CD4-positive, CD25-positive, alpha-beta regulatory T cell (primary cell): Measurements from ENCODE around the gene RPL41. TPM values are rescaled to one million over a fixed set of nuclear protein-coding genes. Genes with fewer than 3 reads are reported as not detected.
"Not testable (repeated sequence)": the region's sequence is repeated elsewhere in the genome, so short reads cannot be mapped to it uniquely, and the experiment has no call there.

Experiments used
- ATAC-seq, 2 donors: fragments of 150-1000 bp; cut with Tn5 transposase; one replicate each; pipeline ENCODE4 v1.10.0; 2021; ENCODE audit warnings: low read depth in 2 of 2, moderate number of reproducible peaks in 2 of 2, moderate library complexity in 1 of 2
- DNase-seq, 3 donors: peaks; one replicate each; pipeline versions ENCODE4 v3.0.0 to v3.0.0-alpha.2; 2012 to 2022; ENCODE audit warnings: mixed read lengths in 1 of 3
- H3K27ac ChIP-seq: one replicate; pipeline ENCODE4 v1.7.0; 2013; ENCODE audit warnings: mild to moderate bottlenecking, low read length; ENCODE audit not compliant: insufficient read depth, poor library complexity, severe bottlenecking
- H3K27me3 ChIP-seq: one replicate; pipeline ENCODE4 v1.7.0; 2013; ENCODE audit warnings: low read length; ENCODE audit not compliant: control insufficient read depth, insufficient read depth
- H3K36me3 ChIP-seq: one replicate; pipeline ENCODE4 v1.7.0; 2013; ENCODE audit warnings: mild to moderate bottlenecking, low read length, moderate library complexity; ENCODE audit not compliant: control insufficient read depth, insufficient read depth
- H3K4me1 ChIP-seq: 2 replicates; pipeline ENCODE4 v1.7.0; 2013; ENCODE audit warnings: mild to moderate bottlenecking, low read length; ENCODE audit not compliant: insufficient read depth, control insufficient read depth, poor library complexity, severe bottlenecking
- H3K4me3 ChIP-seq: one replicate; pipeline ENCODE4 v1.7.0; 2013; ENCODE audit warnings: low read depth, mild to moderate bottlenecking, low read length, moderate library complexity
- H3K9me3 ChIP-seq, 2 experiments: 1 replicate in 1 of 2; 2 replicates in 1 of 2; pipeline ENCODE4 v1.7.0; 2013; ENCODE audit warnings: low read length in 2 of 2, mild to moderate bottlenecking in 1 of 2, moderate library complexity in 1 of 2; ENCODE audit not compliant: control insufficient read depth in 2 of 2
- H3K27ac Mint-ChIP-seq, 3 donors: one replicate each; pipeline ENCODE4 v1.8.0; 2020 to 2022; ENCODE audit warnings: mild to moderate bottlenecking in 3 of 3, mixed read lengths in 3 of 3, moderate library complexity in 2 of 3
- H3K27me3 Mint-ChIP-seq: one replicate; pipeline ENCODE4 v1.8.0; 2022; ENCODE audit warnings: mild to moderate bottlenecking, mixed read lengths
- H3K36me3 Mint-ChIP-seq: one replicate; pipeline ENCODE4 v1.8.0; 2020; ENCODE audit warnings: mixed read lengths
- H3K4me1 Mint-ChIP-seq, 4 donors: one replicate each; pipeline ENCODE4 v1.8.0; 2020 to 2022; ENCODE audit warnings: mixed read lengths in 4 of 4, mild to moderate bottlenecking in 1 of 4
- H3K4me3 Mint-ChIP-seq, 4 donors: one replicate each; pipeline ENCODE4 v1.8.0; 2020 to 2022; ENCODE audit warnings: mild to moderate bottlenecking in 4 of 4, mixed read lengths in 4 of 4, moderate library complexity in 3 of 4
- H3K9me3 Mint-ChIP-seq, 7 donors: one replicate each; pipeline ENCODE4 v1.8.0; 2020 to 2022; ENCODE audit warnings: mixed read lengths in 7 of 7, mild to moderate bottlenecking in 3 of 7, moderate library complexity in 2 of 7
- polyA plus RNA-seq, 4 donors: library from polyadenylated mRNA; unstranded; fragments of 300-500 nt; fragmentation: Illumina TruSeq; gene quantifications; one replicate each; pipeline ENCODE4 v1.2.3, GENCODE V29; 2021
- total RNA-seq: library from RNA; stranded (reverse); gene quantifications from one replicate; pipeline ENCODE4 v1.2.3, GENCODE V29; 2022

RPL41 gene
- total RNA-seq (4,134 TPM), polyA plus RNA-seq (1,000 to 10,000 TPM; 7,544 to 9,760 (median 8,849) TPM)

DNA sequence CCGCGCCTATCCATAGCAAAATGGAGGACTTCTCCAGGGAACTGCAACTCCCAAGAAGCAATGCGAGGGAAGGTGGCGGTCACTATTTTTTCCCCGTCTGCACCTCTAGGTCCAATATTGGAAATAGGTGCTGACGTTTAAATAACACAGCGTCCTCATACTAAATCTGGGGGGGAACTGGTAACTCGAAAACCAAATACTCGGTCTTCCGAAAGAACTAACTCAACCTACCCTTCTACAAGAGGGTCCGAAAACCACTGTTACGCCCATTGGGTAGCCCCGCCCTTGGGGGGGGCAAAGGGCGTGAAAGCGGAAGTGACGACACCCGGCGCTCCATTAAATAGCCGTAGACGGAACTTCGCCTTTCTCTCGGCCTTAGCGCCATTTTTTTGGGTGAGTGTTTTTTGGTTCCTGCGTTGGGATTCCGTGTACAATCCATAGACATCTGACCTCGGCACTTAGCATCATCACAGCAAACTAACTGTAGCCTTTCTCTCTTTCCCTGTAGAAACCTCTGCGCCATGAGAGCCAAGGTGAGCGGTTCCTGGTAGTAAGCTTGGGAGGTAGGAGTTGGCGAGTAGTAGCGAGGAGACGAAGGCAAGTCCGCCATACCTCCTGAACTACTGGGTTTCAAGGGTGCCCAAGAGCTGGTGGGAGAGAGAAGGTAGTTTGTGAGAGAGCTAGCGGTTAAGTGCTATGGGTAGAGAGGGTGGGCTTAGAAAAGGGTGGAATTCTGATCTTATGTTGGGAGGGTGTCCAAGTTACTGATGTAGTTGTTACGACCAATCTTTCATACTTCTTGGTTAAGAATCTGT, at the start of gene RPL41:
Gene RPL41 (plus strand): TSS at position 367 of the 815 bp plus-strand sequence.
- Mint-ChIP-seq H3K27me3 (peaks cover 4% of the 10 kb centered on the region), H3K36me3 (peaks cover 35% of the 10 kb centered on the region), H3K4me3 (peak within 1 kb of the TSS; percentile 91 to 99 (median 98)), H3K27ac (peak within 1 kb of the TSS; percentile 93 to 99 (median 98)), H3K9me3 (no peaks in the 10 kb centered on the region), H3K4me1 (peaks cover 9 to 41% (median 27%) of the 10 kb centered on the region in 4 donors)
- DNase-seq (peak; percentile 88 to 97 (median 96)), ATAC-seq (peak; percentile 40 to 45)
- Histone ChIP-seq H3K9me3 (no peaks in the 10 kb centered on the region), H3K4me1 (peaks cover 23% of the 10 kb centered on the region), H3K27ac (peak within 1 kb of the TSS; percentile 96), H3K27me3 (no peaks in the 10 kb centered on the region), H3K36me3 (peaks cover 25% of the 10 kb centered on the region), H3K4me3 (peak within 1 kb of the TSS; percentile 94)

DNA sequence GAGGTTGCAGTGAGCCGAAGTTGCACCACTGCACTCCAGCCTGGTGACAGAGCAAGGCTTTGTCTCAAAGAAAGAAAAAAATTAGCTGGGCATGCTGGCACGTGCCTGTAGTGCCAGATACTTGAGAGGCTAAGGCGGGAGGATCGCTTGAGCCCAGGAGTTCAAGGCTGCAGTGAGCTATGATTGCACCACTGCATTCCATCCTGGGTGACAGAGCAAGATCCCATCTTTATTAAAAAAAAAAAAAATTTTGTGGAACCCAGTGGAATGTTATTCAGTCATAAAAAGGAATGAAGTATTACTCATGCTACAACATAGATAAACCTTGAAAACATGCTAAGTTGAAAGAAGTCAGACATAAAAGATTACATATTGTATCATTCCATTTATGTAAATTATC, 44.8 kb upstream of the RPL41 start:
- DNase-seq (no peak), ATAC-seq (no peak)
- Mint-ChIP-seq H3K27ac (no peak overlapping the region), H3K4me3 (no peak overlapping the region), H3K4me1 (no peaks in the 10 kb centered on the region), H3K36me3 (no peaks in the 10 kb centered on the region), H3K9me3 (peaks cover 0 to 1% (median 0%) of the 10 kb centered on the region in 7 donors), H3K27me3 (peaks cover 8% of the 10 kb centered on the region)
- no peak overlapping the region for H3K27ac ChIP-seq
- no peaks in the 10 kb centered on the region for H3K4me1 ChIP-seq
- H3K36me3 ChIP-seq = no peaks in the 10 kb centered on the region
- H3K4me3 ChIP-seq = no peak overlapping the region
- H3K9me3 ChIP-seq = no peaks in the 10 kb centered on the region
- no peaks in the 10 kb centered on the region for H3K27me3 ChIP-seq

DNA sequence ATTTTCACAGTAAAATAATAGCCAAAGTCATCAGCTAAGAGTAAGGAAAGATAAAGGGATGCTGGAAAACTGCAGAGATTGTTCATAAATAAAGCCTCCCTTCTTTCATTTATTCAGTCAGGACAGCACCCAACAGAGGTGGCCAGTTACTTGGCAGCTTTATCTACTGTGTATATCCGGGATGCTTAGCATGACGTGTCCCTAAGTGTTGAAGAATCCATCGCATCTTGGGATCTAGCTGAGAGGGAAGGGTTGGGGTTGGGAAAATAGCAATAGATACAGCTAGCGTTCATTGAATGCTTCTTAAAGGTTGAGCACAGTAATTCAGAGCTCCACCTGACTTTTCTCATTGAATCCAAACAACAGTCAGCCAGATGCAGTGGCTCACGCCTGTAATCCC, 42.0 kb upstream of the RPL41 start:
- Histone ChIP-seq H3K27ac (no peak overlapping the region), H3K4me1 (peaks cover 8% of the 10 kb centered on the region), H3K9me3 (no peaks in the 10 kb centered on the region), H3K4me3 (no peak overlapping the region), H3K27me3 (no peaks in the 10 kb centered on the region), H3K36me3 (no peaks in the 10 kb centered on the region)
- no peak overlapping the region for H3K27ac Mint-ChIP-seq
- peaks cover 16% of the 10 kb centered on the region for H3K27me3 Mint-ChIP-seq
- H3K4me1 Mint-ChIP-seq = peaks cover 0 to 5% (median 2%) of the 10 kb centered on the region in 4 donors
- DNase-seq (no peak), ATAC-seq (no peak)
- H3K36me3 Mint-ChIP-seq = no peaks in the 10 kb centered on the region
- H3K9me3 Mint-ChIP-seq = peaks cover 0 to 1% (median 0%) of the 10 kb centered on the region in 7 donors
- H3K4me3 Mint-ChIP-seq = no peak overlapping the region

DNA sequence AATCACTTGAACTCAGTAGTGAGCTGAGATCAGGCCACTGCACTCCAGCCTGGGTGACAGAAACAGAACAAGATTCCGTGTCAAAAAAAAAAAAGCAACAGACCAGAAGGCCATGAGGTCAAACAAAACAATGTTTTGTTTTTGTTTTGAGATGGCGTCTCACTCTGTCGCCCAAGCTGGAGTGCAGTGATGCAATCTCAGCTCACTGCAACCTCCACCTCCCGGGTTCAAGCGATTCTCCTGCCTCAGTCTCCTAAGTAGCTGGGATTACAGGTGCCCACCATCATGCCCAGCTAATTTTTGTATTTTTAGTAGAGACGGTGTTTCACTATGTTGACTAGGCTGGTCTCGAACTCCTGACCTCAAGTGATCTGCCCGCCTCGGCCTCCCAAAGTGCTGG, 38.5 kb upstream of the RPL41 start:
- H3K4me3 Mint-ChIP-seq = peak overlapping the region in 3 of 4 donors; percentile 57 to 93 (median 87)

DNA sequence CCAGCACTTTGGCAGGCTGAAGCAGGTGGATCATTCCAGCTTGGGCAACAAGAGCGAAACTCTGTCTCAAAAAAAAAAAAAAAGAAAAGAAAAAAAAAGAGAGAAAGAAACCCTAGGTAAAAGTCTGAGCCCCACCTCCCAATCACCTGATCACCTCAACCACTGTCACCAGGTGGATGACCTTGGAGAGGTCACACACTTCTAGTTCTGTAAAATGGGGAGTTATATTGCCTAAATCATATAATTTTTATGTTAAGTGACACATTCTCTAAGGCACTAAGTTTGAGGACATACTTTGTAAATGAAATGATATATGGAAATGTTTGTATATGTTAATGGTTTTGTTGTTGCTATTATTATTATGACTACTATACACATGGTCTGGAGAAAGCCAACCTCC, 38.0 kb upstream of the RPL41 start:
- Mint-ChIP-seq H3K4me1 (peaks cover 0 to 17% (median 6%) of the 10 kb centered on the region in 4 donors), H3K27me3 (peaks cover 35% of the 10 kb centered on the region), H3K36me3 (no peaks in the 10 kb centered on the region), H3K27ac (no peak overlapping the region), H3K9me3 (peaks cover 0 to 3% (median 0%) of the 10 kb centered on the region in 7 donors), H3K4me3 (peak overlapping the region; percentile 57 to 93 (median 87))
- no peak overlapping the region for H3K4me3 ChIP-seq
- no peaks in the 10 kb centered on the region for H3K27me3 ChIP-seq
- H3K4me1 ChIP-seq = peaks cover 21% of the 10 kb centered on the region
- ATAC-seq = no peak
- H3K9me3 ChIP-seq = no peaks in the 10 kb centered on the region
- H3K27ac ChIP-seq = no peak overlapping the region
- DNase-seq = no peak
- no peaks in the 10 kb centered on the region for H3K36me3 ChIP-seq

More for the DNA sequence above, 38.5 kb upstream of the RPL41 start:
- not testable (repeated sequence) for ATAC-seq, H3K27ac ChIP-seq, H3K4me3 ChIP-seq, H3K36me3 ChIP-seq, H3K9me3 ChIP-seq, H3K36me3 Mint-ChIP-seq, H3K9me3 Mint-ChIP-seq, H3K27ac Mint-ChIP-seq, DNase-seq, H3K27me3 ChIP-seq
- Mint-ChIP-seq H3K4me1 (peaks cover 0 to 17% (median 6%) of the 10 kb centered on the region in 4 donors), H3K27me3 (peaks cover 35% of the 10 kb centered on the region)
- peaks cover 21% of the 10 kb centered on the region for H3K4me1 ChIP-seq

DNA sequence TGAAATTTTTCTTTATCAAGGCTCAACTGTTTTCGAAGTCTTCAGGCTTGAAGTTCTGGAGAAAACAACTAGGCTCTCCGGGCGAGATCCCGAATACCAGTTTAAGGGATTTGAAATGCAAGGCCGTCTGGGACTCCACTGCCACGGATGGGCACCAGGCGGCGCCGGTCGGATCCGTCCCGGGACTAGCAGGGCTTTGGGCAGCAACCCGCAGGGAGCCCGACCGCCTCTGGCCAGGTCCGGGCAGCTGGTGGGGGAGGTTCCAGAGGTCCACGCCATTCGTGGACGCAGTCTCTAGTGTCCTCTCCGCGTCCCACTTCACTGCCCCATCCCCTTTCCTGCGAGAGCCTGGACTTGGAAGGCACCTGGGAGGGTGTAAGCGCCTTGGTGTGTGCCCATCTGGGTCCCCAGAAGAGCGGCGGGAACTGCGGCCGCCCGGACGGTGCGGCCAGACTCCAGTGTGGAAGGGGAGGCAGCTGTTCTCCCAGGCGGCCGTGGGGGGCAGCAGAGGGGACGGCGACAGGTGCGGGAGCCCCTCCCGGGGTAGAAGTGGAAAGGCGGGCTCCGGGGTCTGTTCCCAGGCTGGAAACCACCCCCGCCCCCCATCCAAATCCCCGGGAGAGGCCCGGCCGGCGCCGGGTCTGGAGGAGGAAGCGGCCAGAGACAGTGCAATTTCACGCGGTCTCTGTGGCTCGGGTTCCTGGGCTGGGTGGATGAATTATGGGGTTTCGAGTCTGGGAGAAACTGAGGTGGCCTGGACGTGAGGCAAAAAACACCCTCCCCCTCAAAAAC, 37.3 kb upstream of the RPL41 start:
- H3K27ac Mint-ChIP-seq = no peak overlapping the region
- DNase-seq (peak; percentile 35 to 50 (median 45)), ATAC-seq (peak; percentile 50 to 54)
- Histone ChIP-seq H3K4me1 (peaks cover 21% of the 10 kb centered on the region), H3K4me3 (peak overlapping the region; percentile 82), H3K9me3 (no peaks in the 10 kb centered on the region), H3K27ac (no peak overlapping the region), H3K27me3 (no peaks in the 10 kb centered on the region), H3K36me3 (no peaks in the 10 kb centered on the region)
- peaks cover 40% of the 10 kb centered on the region for H3K27me3 Mint-ChIP-seq
- H3K4me3 Mint-ChIP-seq = peak overlapping the region; percentile 80 to 93 (median 87)
- H3K36me3 Mint-ChIP-seq = no peaks in the 10 kb centered on the region
- peaks cover 0 to 3% (median 0%) of the 10 kb centered on the region in 7 donors for H3K9me3 Mint-ChIP-seq
- peaks cover 0 to 17% (median 6%) of the 10 kb centered on the region in 4 donors for H3K4me1 Mint-ChIP-seq

DNA sequence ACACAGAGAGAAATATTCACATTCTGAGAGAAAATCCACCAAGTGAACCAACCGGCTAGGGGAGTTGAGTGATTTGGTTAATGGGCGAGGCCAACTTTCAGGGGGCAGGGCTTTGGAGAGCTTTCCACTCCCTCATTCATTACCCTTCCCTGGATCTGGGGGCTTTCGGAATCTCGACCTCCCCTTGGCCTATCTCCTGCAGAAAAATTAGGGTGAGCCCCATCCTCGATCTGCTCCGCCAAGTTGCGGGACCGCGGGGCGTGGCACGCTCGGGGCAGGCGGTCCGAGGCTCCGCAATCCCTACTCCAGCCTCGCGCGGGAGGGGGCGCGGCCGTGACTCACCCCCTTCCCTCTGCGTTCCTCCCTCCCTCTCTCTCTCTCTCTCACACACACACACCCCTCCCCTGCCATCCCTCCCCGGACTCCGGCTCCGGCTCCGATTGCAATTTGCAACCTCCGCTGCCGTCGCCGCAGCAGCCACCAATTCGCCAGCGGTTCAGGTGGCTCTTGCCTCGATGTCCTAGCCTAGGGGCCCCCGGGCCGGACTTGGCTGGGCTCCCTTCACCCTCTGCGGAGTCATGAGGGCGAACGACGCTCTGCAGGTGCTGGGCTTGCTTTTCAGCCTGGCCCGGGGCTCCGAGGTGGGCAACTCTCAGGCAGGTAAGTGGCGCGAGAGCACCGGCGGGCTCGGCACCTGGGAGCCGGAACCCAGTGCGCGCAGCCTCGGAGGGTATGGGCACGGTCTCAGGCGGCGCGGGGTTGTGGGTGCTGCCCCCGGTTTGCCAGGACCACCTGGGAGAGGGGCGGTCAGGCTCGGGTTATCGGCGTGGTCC, 36.5 kb upstream of the RPL41 start, which contains the start of gene ERBB3:
Gene ERBB3 (plus strand): TSS at position 443 of the 833 bp plus-strand sequence. CDS start 136 bp downstream, at position 579.
- Histone ChIP-seq H3K4me1 (peaks cover 21% of the 10 kb centered on the region), H3K9me3 (no peaks in the 10 kb centered on the region), H3K27me3 (no peaks in the 10 kb centered on the region), H3K4me3 (peak within 1 kb of the TSS; percentile 82), H3K36me3 (no peaks in the 10 kb centered on the region), H3K27ac (no peak within 1 kb of the TSS)
- Mint-ChIP-seq H3K4me1 (peaks cover 0 to 17% (median 6%) of the 10 kb centered on the region in 4 donors), H3K27me3 (peaks cover 40% of the 10 kb centered on the region), H3K36me3 (no peaks in the 10 kb centered on the region), H3K27ac (no peak within 1 kb of the TSS), H3K4me3 (peak within 1 kb of the TSS; percentile 80 to 93 (median 87)), H3K9me3 (peaks cover 0 to 2% (median 0%) of the 10 kb centered on the region in 7 donors)
- ATAC-seq (peak; percentile 63 to 68), DNase-seq (peak; percentile 41 to 66 (median 59))
